ENCODE data around the gene TKTL1. TPM values are rescaled to one million over a fixed set of nuclear protein-coding genes. Genes with fewer than 3 reads are reported as not detected.
"Not testable (repeated sequence)": the region's sequence is repeated elsewhere in the genome, so short reads cannot be mapped to it uniquely, and the experiment has no call there.

The TKTL1 gene
- total RNA-seq, 1 donor from 2014 or later = not detected

GRCh38 chrX:154332561-154332960 lies 37.0 kb downstream of the TKTL1 start:
- Mint-ChIP-seq H3K9me3 (ENCODE audit: unreplicated experiment) (no peaks in the 10 kb centered on the region), H3K4me3 (ENCODE audit: unreplicated experiment) (no peak overlapping the region), H3K4me1 (ENCODE audit: unreplicated experiment) (peaks cover 4% of the 10 kb centered on the region), H3K27me3 (ENCODE audit: unreplicated experiment) (peaks cover 15% of the 10 kb centered on the region), H3K27ac (ENCODE audit: unreplicated experiment) (no peak overlapping the region), H3K36me3 (ENCODE audit: unreplicated experiment) (no peaks in the 10 kb centered on the region)
- TF ChIP-seq CTCF (IDR thresholded peaks at IDR 0.05) = no peak
- DNase-seq (ENCODE audit: extremely low spot score, unreplicated experiment) = no peak

GRCh38 chrX:154333116-154333515 lies 37.5 kb downstream of the TKTL1 start:
- H3K4me1 Mint-ChIP-seq (ENCODE audit: unreplicated experiment) = no peaks in the 10 kb centered on the region
- H3K4me3 Mint-ChIP-seq (ENCODE audit: unreplicated experiment) = no peak overlapping the region
- H3K27ac Mint-ChIP-seq (ENCODE audit: unreplicated experiment) = no peak overlapping the region
- no peak for TF ChIP-seq CTCF (IDR thresholded peaks at IDR 0.05)
- H3K9me3 Mint-ChIP-seq (ENCODE audit: unreplicated experiment) = no peaks in the 10 kb centered on the region
- H3K27me3 Mint-ChIP-seq (ENCODE audit: unreplicated experiment) = peaks cover 15% of the 10 kb centered on the region
- no peaks in the 10 kb centered on the region for H3K36me3 Mint-ChIP-seq (ENCODE audit: unreplicated experiment)
- no peak for DNase-seq (ENCODE audit: extremely low spot score, unreplicated experiment)

- no peak overlapping the region for H3K27ac Mint-ChIP-seq (ENCODE audit: unreplicated experiment)
- H3K4me1 Mint-ChIP-seq (ENCODE audit: unreplicated experiment) = no peaks in the 10 kb centered on the region
- no peak for TF ChIP-seq CTCF (IDR thresholded peaks at IDR 0.05)
- H3K36me3 Mint-ChIP-seq (ENCODE audit: unreplicated experiment) = no peaks in the 10 kb centered on the region
- DNase-seq (ENCODE audit: extremely low spot score, unreplicated experiment) = no peak
- no peak overlapping the region for H3K4me3 Mint-ChIP-seq (ENCODE audit: unreplicated experiment)
- no peaks in the 10 kb centered on the region for H3K9me3 Mint-ChIP-seq (ENCODE audit: unreplicated experiment)
- H3K27me3 Mint-ChIP-seq (ENCODE audit: unreplicated experiment) = peaks cover 15% of the 10 kb centered on the region
These were observed 38.3 kb downstream of the TKTL1 start for GRCh38 chrX:154333837-154334271.

GRCh38 chrX:154334496-154334895 lies 38.9 kb downstream of the TKTL1 start:
- no peak for DNase-seq (ENCODE audit: extremely low spot score, unreplicated experiment)
- no peaks in the 10 kb centered on the region for H3K9me3 Mint-ChIP-seq (ENCODE audit: unreplicated experiment)

GRCh38 chrX:154341399-154342298 lies 46.1 kb downstream of the TKTL1 start:
- not testable (repeated sequence) for H3K36me3 Mint-ChIP-seq (ENCODE audit: unreplicated experiment); DNase-seq (ENCODE audit: extremely low spot score, unreplicated experiment); H3K9me3 Mint-ChIP-seq (ENCODE audit: unreplicated experiment); H3K27me3 Mint-ChIP-seq (ENCODE audit: unreplicated experiment); H3K4me1 Mint-ChIP-seq (ENCODE audit: unreplicated experiment); H3K4me3 Mint-ChIP-seq (ENCODE audit: unreplicated experiment); H3K27ac Mint-ChIP-seq (ENCODE audit: unreplicated experiment)

More at GRCh38 chrX:154334496-154334895, 38.9 kb downstream of the TKTL1 start:
- Mint-ChIP-seq H3K27ac (ENCODE audit: unreplicated experiment) (no peak overlapping the region), H3K4me3 (ENCODE audit: unreplicated experiment) (no peak overlapping the region), H3K36me3 (ENCODE audit: unreplicated experiment) (no peaks in the 10 kb centered on the region), H3K4me1 (ENCODE audit: unreplicated experiment) (no peaks in the 10 kb centered on the region), H3K27me3 (ENCODE audit: unreplicated experiment) (peaks cover 14% of the 10 kb centered on the region)
- TF ChIP-seq CTCF (IDR thresholded peaks at IDR 0.05) = no peak

- H3K27me3 Mint-ChIP-seq (ENCODE audit: unreplicated experiment); H3K27ac Mint-ChIP-seq (ENCODE audit: unreplicated experiment); DNase-seq (ENCODE audit: extremely low spot score, unreplicated experiment); H3K36me3 Mint-ChIP-seq (ENCODE audit: unreplicated experiment); H3K4me1 Mint-ChIP-seq (ENCODE audit: unreplicated experiment); H3K4me3 Mint-ChIP-seq (ENCODE audit: unreplicated experiment); H3K9me3 Mint-ChIP-seq (ENCODE audit: unreplicated experiment): not testable (repeated sequence)
These were observed 47.5 kb downstream of the TKTL1 start for GRCh38 chrX:154343063-154343462.

- not testable (repeated sequence) for H3K27me3 Mint-ChIP-seq (ENCODE audit: unreplicated experiment); H3K9me3 Mint-ChIP-seq (ENCODE audit: unreplicated experiment); H3K4me3 Mint-ChIP-seq (ENCODE audit: unreplicated experiment); H3K27ac Mint-ChIP-seq (ENCODE audit: unreplicated experiment); H3K4me1 Mint-ChIP-seq (ENCODE audit: unreplicated experiment); DNase-seq (ENCODE audit: extremely low spot score, unreplicated experiment); H3K36me3 Mint-ChIP-seq (ENCODE audit: unreplicated experiment)
These were observed 48.0 kb downstream of the TKTL1 start for GRCh38 chrX:154343620-154344019.

Measured in osteocyte (in vitro differentiated cells).